Measurements from ENCODE around the gene OBSCN.

- TF ChIP-seq POLR2A (IDR thresholded peaks at IDR 0.05): no peak
- TF ChIP-seq, protein P1, sequence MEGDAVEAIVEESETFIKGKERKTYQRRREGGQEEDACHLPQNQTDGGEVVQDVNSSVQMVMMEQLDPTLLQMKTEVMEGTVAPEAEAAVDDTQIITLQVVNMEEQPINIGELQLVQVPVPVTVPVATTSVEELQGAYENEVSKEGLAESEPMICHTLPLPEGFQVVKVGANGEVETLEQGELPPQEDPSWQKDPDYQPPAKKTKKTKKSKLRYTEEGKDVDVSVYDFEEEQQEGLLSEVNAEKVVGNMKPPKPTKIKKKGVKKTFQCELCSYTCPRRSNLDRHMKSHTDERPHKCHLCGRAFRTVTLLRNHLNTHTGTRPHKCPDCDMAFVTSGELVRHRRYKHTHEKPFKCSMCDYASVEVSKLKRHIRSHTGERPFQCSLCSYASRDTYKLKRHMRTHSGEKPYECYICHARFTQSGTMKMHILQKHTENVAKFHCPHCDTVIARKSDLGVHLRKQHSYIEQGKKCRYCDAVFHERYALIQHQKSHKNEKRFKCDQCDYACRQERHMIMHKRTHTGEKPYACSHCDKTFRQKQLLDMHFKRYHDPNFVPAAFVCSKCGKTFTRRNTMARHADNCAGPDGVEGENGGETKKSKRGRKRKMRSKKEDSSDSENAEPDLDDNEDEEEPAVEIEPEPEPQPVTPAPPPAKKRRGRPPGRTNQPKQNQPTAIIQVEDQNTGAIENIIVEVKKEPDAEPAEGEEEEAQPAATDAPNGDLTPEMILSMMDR (IDR thresholded peaks at IDR 0.05): no peak
Observed at GRCh38 chr1:228415221-228415620, 207.4 kb downstream of the OBSCN start.
